Neural cell (in vitro differentiated cells): ENCODE results near the gene TXLNG.

Experiments
- CTCF ChIP-seq: fragments of 450-650 bp; IDR thresholded peaks from 2 replicates; pipeline ENCODE4 v1.5.1; 2014; ENCODE audit warnings: antibody characterized with exemption, mild to moderate bottlenecking, moderate library complexity; ENCODE audit not compliant: poor library complexity, severe bottlenecking
- EP300 ChIP-seq: fragments of 450-650 bp; conservative IDR thresholded peaks from 2 replicates; pipeline ENCODE4 v1.6.1; 2014; ENCODE audit warnings: antibody characterized with exemption, mild to moderate bottlenecking, moderate library complexity; ENCODE audit not compliant: poor library complexity, severe bottlenecking
- EZH2 ChIP-seq: fragments of 200-600, 300-800 bp; shearing (Covaris generic), sonication (generic); IDR thresholded peaks from 2 replicates; pipeline ENCODE4 v1.6.1; 2014; ENCODE audit warnings: antibody characterized with exemption, low read length, borderline replicate concordance, mild to moderate bottlenecking; ENCODE audit not compliant: insufficient read depth, poor library complexity, severe bottlenecking
- POLR2AphosphoS5 ChIP-seq: IDR thresholded peaks from 2 replicates; pipeline ENCODE4 v1.6.1; 2012
- RAD21 ChIP-seq: fragments of 450-650 bp; conservative IDR thresholded peaks from 2 replicates; pipeline ENCODE4 v1.6.1; 2014; ENCODE audit warnings: antibody characterized with exemption, mild to moderate bottlenecking, moderate library complexity
- TAF1 ChIP-seq: IDR thresholded peaks from 2 replicates; pipeline ENCODE4 v1.6.1; 2012; ENCODE audit warnings: low read depth

- TF ChIP-seq EP300 (no peak), POLR2AphosphoS5 (no peak), EZH2 (no peak), RAD21 (no peak), CTCF (no peak), TAF1 (no peak)
Measured at GRCh38 chrX:16783452-16783851, 2.8 kb upstream of the TXLNG start.
